K562 (cell line): ENCODE data around the gene CEACAM18. TPM values are rescaled to one million over a fixed set of nuclear protein-coding genes. Genes with fewer than 3 reads are reported as not detected.

ENCODE experiments used
- ETV5 ChIP-seq: sonication (generic); formaldehyde crosslinking; IDR thresholded peaks from 2 replicates; pipeline ENCODE4 v1.4.0; 2020; ENCODE audit warnings: low read depth, mild to moderate bottlenecking, missing genetic modification reagents
- GABPA ChIP-seq: fragments of 200-800 bp; sonication (Bioruptor generic); conservative IDR thresholded peaks from 2 replicates; pipeline ENCODE4 v1.6.1; 2016; ENCODE audit warnings: low read depth, missing genetic modification characterization, missing compliant biosample characterization
- HDAC2 ChIP-seq: fragments of 450-650 bp; IDR thresholded peaks from 2 replicates; pipeline ENCODE4 v1.6.1; 2016; ENCODE audit warnings: mild to moderate bottlenecking
- MCM5 ChIP-seq: fragments of 450-650 bp; IDR thresholded peaks from 2 replicates; pipeline ENCODE4 v1.6.1; 2016; ENCODE audit warnings: low read depth
- PYGO2 ChIP-seq: fragments of 450-650 bp; IDR thresholded peaks from 2 replicates; pipeline ENCODE4 v1.6.1; 2016; ENCODE audit warnings: mild to moderate bottlenecking, missing genetic modification characterization, moderate library complexity, missing compliant biosample characterization
- TAF9B ChIP-seq: fragments of 450-650 bp; IDR thresholded peaks from 2 replicates; pipeline ENCODE4 v1.6.1; 2018; ENCODE audit warnings: mild to moderate bottlenecking; ENCODE audit not compliant: partially characterized antibody
- TAL1 ChIP-seq: fragments of 450-650 bp; IDR thresholded peaks from 2 replicates; pipeline ENCODE4 v1.6.1; 2016; ENCODE audit warnings: mild to moderate bottlenecking
- ZNF143 ChIP-seq: sonication (generic); formaldehyde crosslinking; IDR thresholded peaks from 2 replicates; pipeline ENCODE4 v1.9.0; 2022; ENCODE audit warnings: mild to moderate bottlenecking, missing genetic modification reagents
- ZNF445 ChIP-seq: fragments of 250-450 bp; sonication (Bioruptor Pico); IDR thresholded peaks from 2 replicates; pipeline ENCODE4 v1.4.0; 2020; ENCODE audit warnings: low read depth, mild to moderate bottlenecking, moderate library complexity
- polyA plus RNA-seq, 8 experiments: library from polyadenylated mRNA; depleted of rRNA in 4 of 8; stranded (reverse) in 5 of 8; unstranded in 3 of 8; fragments of >200 nt; fragmentation: Nextera tagmentation in 2 of 8; fragmentation: Illumina TruSeq in 1 of 8; extraction: Ambion mirVana in 2 of 8; extraction: Trizol in 1 of 8; gene quantifications; 2 replicates each; pipeline versions ENCODE4 v1.2.1 to v1.2.3, GENCODE V29; 2011 to 2014; ENCODE audit warnings: inconsistent platforms in 1 of 8, missing spikeins in 1 of 8
- total RNA-seq, 7 experiments: library from RNA; depleted of rRNA in 6 of 7; stranded (reverse); fragments of >200 nt in 6 of 7; fragmentation: Illumina TruSeq in 2 of 7; extraction: Trizol in 2 of 7; gene quantifications; 2 replicates each; pipeline versions ENCODE4 v1.2.1 to v1.2.3, GENCODE V29; 2011 to 2021; ENCODE audit warnings: low replicate concordance in 1 of 7
- TF ChIP-seq, protein P1 (sequence below), 2 experiments: IDR thresholded peaks; 2 replicates each; pipeline ENCODE4 v1.6.1; 2011; ENCODE audit warnings: borderline replicate concordance in 1 of 2, control low read depth in 1 of 2, low read depth in 1 of 2, low read length in 1 of 2, mild to moderate bottlenecking in 1 of 2, mixed read lengths in 1 of 2, moderate library complexity in 1 of 2; ENCODE audit not compliant: insufficient read depth in 1 of 2, insufficient read length in 1 of 2, poor library complexity in 1 of 2, severe bottlenecking in 1 of 2; ENCODE audit errors: extremely low read depth in 1 of 2
- TF ChIP-seq, protein P2 (sequence below): sonication (generic); formaldehyde crosslinking; IDR thresholded peaks from 2 replicates; pipeline ENCODE4 v1.8.0; 2023; ENCODE audit warnings: missing genetic modification reagents, mild to moderate bottlenecking, borderline replicate concordance
- TF ChIP-seq, protein P3 (sequence below): fragments of 450-650 bp; IDR thresholded peaks from 2 replicates; pipeline ENCODE4 v1.6.1; 2018; ENCODE audit not compliant: partially characterized antibody
- TF ChIP-seq, protein P4 (sequence below): fragments of 250-450 bp; sonication (Bioruptor Pico); IDR thresholded peaks from 2 replicates; pipeline ENCODE4 v1.5.0; 2020; ENCODE audit warnings: mild to moderate bottlenecking, borderline replicate concordance

The CEACAM18 gene
- total and polyA plus RNA-seq, 9 of the 15 experiments (the other 6 are each of a cell fraction or from before 2014, with no cell fraction given): 0.08 to 0.24 (median 0.15) TPM; not detected in 3

DNA sequence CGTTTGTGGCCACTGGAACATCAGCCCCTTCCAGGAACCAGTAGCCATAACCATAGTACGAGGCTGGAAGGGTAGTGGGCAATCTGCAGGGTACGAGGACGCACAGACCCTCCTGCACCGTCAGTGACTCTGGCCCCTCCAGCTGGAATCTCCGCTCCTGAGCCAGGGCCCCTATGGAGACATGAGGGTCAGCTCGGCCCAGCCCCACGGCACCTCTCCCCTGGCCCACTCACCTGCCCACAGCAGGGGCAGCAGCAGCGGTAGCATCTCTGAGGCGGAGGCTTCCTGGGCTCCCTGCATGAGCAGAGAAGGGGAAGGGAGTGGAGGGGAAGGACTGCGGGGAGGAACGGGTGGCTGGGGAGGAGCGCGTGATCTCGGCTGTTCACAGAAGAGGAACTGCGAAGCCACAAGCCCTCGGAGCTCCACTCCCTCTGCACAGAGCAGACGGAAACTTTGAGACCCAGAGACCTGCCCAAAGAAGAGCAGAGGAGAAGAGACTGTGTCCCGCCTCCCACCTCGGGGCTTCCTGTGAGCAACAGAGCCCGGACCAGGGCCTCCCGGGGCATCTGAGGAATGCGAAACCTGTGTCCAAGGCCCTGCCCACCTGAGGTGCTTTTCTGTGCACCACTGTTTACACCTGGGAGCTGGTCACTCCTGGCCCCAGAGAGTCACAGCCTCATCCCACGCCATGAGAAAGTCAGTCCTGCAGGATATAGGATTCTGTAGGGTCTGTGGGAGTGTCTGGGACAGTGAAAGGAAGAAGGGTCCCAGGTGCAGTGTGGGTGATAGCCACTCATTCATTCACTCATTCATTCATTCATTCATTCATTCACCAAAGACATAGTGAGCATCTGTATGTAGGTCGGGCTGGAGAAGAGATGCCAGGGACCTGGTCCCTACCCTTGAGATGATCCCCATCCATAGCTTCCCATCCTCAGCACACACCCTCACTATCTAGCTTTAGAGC lies 53.3 kb downstream of the CEACAM18 start, which contains the start of gene SIGLEC6 (continued):
- TF ChIP-seq GABPA (tag): peak; percentile 49; the same call in 1 of the 2 replicates
- TF ChIP-seq, protein P1, sequence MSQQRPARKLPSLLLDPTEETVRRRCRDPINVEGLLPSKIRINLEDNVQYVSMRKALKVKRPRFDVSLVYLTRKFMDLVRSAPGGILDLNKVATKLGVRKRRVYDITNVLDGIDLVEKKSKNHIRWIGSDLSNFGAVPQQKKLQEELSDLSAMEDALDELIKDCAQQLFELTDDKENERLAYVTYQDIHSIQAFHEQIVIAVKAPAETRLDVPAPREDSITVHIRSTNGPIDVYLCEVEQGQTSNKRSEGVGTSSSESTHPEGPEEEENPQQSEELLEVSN (IDR thresholded peaks at IDR 0.05; ENCODE audit: borderline replicate concordance in 1 of 2, extremely low read depth in 1 of 2, insufficient read depth in 1 of 2, insufficient read length in 1 of 2, low read depth in 1 of 2, low read length in 1 of 2, poor library complexity in 1 of 2, severe bottlenecking in 1 of 2): peak; percentile 76 to 79
- no peak; the same call in 1 of the 2 replicates for TF ChIP-seq ETV5 (CRISPR knock-in tag)
- no peak for TF ChIP-seq TAF9B
- TF ChIP-seq MCM5: no peak
- TF ChIP-seq ZNF445 (CRISPR knock-in tag): no peak
- no peak for TF ChIP-seq PYGO2 (tag)
- TF ChIP-seq, protein P2, sequence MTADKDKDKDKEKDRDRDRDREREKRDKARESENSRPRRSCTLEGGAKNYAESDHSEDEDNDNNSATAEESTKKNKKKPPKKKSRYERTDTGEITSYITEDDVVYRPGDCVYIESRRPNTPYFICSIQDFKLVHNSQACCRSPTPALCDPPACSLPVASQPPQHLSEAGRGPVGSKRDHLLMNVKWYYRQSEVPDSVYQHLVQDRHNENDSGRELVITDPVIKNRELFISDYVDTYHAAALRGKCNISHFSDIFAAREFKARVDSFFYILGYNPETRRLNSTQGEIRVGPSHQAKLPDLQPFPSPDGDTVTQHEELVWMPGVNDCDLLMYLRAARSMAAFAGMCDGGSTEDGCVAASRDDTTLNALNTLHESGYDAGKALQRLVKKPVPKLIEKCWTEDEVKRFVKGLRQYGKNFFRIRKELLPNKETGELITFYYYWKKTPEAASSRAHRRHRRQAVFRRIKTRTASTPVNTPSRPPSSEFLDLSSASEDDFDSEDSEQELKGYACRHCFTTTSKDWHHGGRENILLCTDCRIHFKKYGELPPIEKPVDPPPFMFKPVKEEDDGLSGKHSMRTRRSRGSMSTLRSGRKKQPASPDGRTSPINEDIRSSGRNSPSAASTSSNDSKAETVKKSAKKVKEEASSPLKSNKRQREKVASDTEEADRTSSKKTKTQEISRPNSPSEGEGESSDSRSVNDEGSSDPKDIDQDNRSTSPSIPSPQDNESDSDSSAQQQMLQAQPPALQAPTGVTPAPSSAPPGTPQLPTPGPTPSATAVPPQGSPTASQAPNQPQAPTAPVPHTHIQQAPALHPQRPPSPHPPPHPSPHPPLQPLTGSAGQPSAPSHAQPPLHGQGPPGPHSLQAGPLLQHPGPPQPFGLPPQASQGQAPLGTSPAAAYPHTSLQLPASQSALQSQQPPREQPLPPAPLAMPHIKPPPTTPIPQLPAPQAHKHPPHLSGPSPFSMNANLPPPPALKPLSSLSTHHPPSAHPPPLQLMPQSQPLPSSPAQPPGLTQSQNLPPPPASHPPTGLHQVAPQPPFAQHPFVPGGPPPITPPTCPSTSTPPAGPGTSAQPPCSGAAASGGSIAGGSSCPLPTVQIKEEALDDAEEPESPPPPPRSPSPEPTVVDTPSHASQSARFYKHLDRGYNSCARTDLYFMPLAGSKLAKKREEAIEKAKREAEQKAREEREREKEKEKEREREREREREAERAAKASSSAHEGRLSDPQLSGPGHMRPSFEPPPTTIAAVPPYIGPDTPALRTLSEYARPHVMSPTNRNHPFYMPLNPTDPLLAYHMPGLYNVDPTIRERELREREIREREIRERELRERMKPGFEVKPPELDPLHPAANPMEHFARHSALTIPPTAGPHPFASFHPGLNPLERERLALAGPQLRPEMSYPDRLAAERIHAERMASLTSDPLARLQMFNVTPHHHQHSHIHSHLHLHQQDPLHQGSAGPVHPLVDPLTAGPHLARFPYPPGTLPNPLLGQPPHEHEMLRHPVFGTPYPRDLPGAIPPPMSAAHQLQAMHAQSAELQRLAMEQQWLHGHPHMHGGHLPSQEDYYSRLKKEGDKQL (CRISPR knock-in tag): no peak
- TF ChIP-seq HDAC2: peak; percentile 20; the same call in 1 of the 2 replicates
- TF ChIP-seq, protein P3, sequence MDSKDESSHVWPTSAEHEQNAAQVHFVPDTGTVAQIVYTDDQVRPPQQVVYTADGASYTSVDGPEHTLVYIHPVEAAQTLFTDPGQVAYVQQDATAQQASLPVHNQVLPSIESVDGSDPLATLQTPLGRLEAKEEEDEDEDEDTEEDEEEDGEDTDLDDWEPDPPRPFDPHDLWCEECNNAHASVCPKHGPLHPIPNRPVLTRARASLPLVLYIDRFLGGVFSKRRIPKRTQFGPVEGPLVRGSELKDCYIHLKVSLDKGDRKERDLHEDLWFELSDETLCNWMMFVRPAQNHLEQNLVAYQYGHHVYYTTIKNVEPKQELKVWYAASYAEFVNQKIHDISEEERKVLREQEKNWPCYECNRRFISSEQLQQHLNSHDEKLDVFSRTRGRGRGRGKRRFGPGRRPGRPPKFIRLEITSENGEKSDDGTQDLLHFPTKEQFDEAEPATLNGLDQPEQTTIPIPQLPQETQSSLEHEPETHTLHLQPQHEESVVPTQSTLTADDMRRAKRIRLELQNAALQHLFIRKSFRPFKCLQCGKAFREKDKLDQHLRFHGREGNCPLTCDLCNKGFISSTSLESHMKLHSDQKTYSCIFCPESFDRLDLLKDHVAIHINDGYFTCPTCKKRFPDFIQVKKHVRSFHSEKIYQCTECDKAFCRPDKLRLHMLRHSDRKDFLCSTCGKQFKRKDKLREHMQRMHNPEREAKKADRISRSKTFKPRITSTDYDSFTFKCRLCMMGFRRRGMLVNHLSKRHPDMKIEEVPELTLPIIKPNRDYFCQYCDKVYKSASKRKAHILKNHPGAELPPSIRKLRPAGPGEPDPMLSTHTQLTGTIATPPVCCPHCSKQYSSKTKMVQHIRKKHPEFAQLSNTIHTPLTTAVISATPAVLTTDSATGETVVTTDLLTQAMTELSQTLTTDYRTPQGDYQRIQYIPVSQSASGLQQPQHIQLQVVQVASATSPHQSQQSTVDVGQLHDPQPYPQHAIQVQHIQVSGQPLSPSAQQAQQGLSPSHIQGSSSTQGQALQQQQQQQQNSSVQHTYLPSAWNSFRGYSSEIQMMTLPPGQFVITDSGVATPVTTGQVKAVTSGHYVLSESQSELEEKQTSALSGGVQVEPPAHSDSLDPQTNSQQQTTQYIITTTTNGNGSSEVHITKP: no peak
- no peak for TF ChIP-seq TAL1
- TF ChIP-seq, protein P4, sequence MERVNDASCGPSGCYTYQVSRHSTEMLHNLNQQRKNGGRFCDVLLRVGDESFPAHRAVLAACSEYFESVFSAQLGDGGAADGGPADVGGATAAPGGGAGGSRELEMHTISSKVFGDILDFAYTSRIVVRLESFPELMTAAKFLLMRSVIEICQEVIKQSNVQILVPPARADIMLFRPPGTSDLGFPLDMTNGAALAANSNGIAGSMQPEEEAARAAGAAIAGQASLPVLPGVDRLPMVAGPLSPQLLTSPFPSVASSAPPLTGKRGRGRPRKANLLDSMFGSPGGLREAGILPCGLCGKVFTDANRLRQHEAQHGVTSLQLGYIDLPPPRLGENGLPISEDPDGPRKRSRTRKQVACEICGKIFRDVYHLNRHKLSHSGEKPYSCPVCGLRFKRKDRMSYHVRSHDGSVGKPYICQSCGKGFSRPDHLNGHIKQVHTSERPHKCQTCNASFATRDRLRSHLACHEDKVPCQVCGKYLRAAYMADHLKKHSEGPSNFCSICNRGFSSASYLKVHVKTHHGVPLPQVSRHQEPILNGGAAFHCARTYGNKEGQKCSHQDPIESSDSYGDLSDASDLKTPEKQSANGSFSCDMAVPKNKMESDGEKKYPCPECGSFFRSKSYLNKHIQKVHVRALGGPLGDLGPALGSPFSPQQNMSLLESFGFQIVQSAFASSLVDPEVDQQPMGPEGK (CRISPR knock-in tag): no peak
- TF ChIP-seq ZNF143 (CRISPR knock-in tag): no peak
